ENCODE measurements around the gene SLC7A14. TPM values are rescaled to one million over a fixed set of nuclear protein-coding genes. Genes with fewer than 3 reads are reported as not detected.

SLC7A14 gene
- total RNA-seq, 1 experiment from 2014 or later, result not detected

DNA sequence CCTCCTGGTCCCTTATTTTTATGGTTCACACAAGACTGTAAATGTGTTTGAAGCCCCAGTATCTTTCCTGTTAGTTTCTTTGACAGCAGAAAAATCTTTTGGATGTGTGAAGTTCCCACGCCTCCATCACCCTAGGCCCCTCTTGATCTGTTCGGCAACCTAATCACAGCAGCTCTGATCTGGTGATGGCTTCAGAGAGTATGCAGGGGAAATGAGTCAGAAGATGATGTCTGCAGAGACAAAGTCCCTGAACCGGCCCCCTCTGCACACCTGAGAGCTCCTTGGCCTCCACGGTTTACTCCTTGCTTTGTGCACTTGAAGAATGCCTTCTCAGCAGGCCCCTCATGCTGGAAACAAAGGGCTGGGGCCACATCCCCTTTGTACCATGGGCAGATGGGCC lies 103.7 kb downstream of the SLC7A14 start:
- CTCF ChIA-PET, result no interaction called here
- BruUV-seq (replicated peaks), result no TSS peak
- Histone ChIP-seq H3K9me3 (ENCODE audit: low read depth, low read length, poor library complexity, severe bottlenecking) (no peaks in the 10 kb centered on the region), H3K4me3 (ENCODE audit: low read depth, low read length, poor library complexity, severe bottlenecking) (no peak overlapping the region), H3K27ac (ENCODE audit: low read depth, low read length, poor library complexity, severe bottlenecking) (no peak overlapping the region), H3K4me1 (ENCODE audit: insufficient read depth, low read length, poor library complexity, severe bottlenecking) (no peaks in the 10 kb centered on the region), H3K36me3 (ENCODE audit: insufficient read depth, low read length, poor library complexity, severe bottlenecking) (no peaks in the 10 kb centered on the region), H3K27me3 (replicated peaks; ENCODE audit: insufficient read depth, low read depth, low read length, poor library complexity) (no peaks in the 10 kb centered on the region)
- intact Hi-C loops (cut with micrococcal nuclease; ENCODE audit: unreplicated experiment), result no loop called here
- no peak for DNase-seq (ENCODE audit: low spot score)
- POLR2A ChIA-PET (ENCODE audit: low non-redundant PET), result no interaction called here
- TF ChIP-seq EZH2 (IDR thresholded peaks at IDR 0.05; ENCODE audit: borderline replicate concordance, low read depth, low read length, poor library complexity, severe bottlenecking), result no peak
- TF ChIP-seq, protein P1, sequence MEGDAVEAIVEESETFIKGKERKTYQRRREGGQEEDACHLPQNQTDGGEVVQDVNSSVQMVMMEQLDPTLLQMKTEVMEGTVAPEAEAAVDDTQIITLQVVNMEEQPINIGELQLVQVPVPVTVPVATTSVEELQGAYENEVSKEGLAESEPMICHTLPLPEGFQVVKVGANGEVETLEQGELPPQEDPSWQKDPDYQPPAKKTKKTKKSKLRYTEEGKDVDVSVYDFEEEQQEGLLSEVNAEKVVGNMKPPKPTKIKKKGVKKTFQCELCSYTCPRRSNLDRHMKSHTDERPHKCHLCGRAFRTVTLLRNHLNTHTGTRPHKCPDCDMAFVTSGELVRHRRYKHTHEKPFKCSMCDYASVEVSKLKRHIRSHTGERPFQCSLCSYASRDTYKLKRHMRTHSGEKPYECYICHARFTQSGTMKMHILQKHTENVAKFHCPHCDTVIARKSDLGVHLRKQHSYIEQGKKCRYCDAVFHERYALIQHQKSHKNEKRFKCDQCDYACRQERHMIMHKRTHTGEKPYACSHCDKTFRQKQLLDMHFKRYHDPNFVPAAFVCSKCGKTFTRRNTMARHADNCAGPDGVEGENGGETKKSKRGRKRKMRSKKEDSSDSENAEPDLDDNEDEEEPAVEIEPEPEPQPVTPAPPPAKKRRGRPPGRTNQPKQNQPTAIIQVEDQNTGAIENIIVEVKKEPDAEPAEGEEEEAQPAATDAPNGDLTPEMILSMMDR (conservative IDR thresholded peaks at IDR 0.05; ENCODE audit: low read depth, low read length), result no peak

GRCh38 chr3:170480111-170480510 lies 105.8 kb downstream of the SLC7A14 start:
- intact Hi-C loops (cut with micrococcal nuclease; ENCODE audit: unreplicated experiment), result no loop called here
- ChIA-PET POLR2A (ENCODE audit: low non-redundant PET) (no interaction called here), CTCF (no interaction called here)

DNA sequence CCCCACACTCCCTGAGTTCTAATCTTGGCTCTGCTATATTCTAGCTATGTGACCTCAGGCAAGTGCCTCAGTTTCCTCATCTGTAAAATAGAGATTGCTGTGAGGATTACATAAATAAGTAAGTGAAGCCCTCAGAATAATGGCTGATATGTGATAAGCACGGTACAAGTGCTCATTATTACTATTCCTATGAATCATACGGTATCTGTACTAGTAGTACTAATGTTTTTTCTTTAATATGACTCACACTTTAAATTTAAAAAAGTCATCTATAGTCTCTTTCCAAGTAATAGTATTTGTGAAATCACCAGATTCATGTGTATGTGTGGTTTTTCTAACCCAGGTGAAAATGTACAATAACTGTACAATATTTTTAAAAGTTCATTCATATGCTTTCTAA lies 108.5 kb downstream of the SLC7A14 start:
- H3K27me3 ChIP-seq (replicated peaks; ENCODE audit: insufficient read depth, low read depth, low read length, poor library complexity), result no peaks in the 10 kb centered on the region
- no peaks in the 10 kb centered on the region for H3K4me1 ChIP-seq (ENCODE audit: insufficient read depth, low read length, poor library complexity, severe bottlenecking)
- intact Hi-C loops (cut with micrococcal nuclease; ENCODE audit: unreplicated experiment), result no loop called here
- no TSS peak for BruUV-seq (replicated peaks)
- no peak overlapping the region for H3K27ac ChIP-seq (ENCODE audit: low read depth, low read length, poor library complexity, severe bottlenecking)
- H3K4me3 ChIP-seq (ENCODE audit: low read depth, low read length, poor library complexity, severe bottlenecking), result no peak overlapping the region
- no peak for DNase-seq (ENCODE audit: low spot score)
- no peaks in the 10 kb centered on the region for H3K9me3 ChIP-seq (ENCODE audit: low read depth, low read length, poor library complexity, severe bottlenecking)
- no peak for TF ChIP-seq EZH2 (IDR thresholded peaks at IDR 0.05; ENCODE audit: borderline replicate concordance, low read depth, low read length, poor library complexity, severe bottlenecking)
- TF ChIP-seq, protein P1 (conservative IDR thresholded peaks at IDR 0.05; ENCODE audit: low read depth, low read length), result no peak
- ChIA-PET POLR2A (ENCODE audit: low non-redundant PET) (no interaction called here), CTCF (no interaction called here)
- no peaks in the 10 kb centered on the region for H3K36me3 ChIP-seq (ENCODE audit: insufficient read depth, low read length, poor library complexity, severe bottlenecking)

More at GRCh38 chr3:170480111-170480510, 105.8 kb downstream of the SLC7A14 start:
- no peaks in the 10 kb centered on the region for H3K27me3 ChIP-seq (replicated peaks; ENCODE audit: insufficient read depth, low read depth, low read length, poor library complexity)
- DNase-seq (ENCODE audit: low spot score), result no peak
- no peak overlapping the region for H3K27ac ChIP-seq (ENCODE audit: low read depth, low read length, poor library complexity, severe bottlenecking)
- H3K4me3 ChIP-seq (ENCODE audit: low read depth, low read length, poor library complexity, severe bottlenecking), result no peak overlapping the region
- TF ChIP-seq, protein P1 (conservative IDR thresholded peaks at IDR 0.05; ENCODE audit: low read depth, low read length), result no peak
- no peak for TF ChIP-seq EZH2 (IDR thresholded peaks at IDR 0.05; ENCODE audit: borderline replicate concordance, low read depth, low read length, poor library complexity, severe bottlenecking)
- H3K4me1 ChIP-seq (ENCODE audit: insufficient read depth, low read length, poor library complexity, severe bottlenecking), result no peaks in the 10 kb centered on the region
- no TSS peak for BruUV-seq (replicated peaks)
- no peaks in the 10 kb centered on the region for H3K36me3 ChIP-seq (ENCODE audit: insufficient read depth, low read length, poor library complexity, severe bottlenecking)
- no peaks in the 10 kb centered on the region for H3K9me3 ChIP-seq (ENCODE audit: low read depth, low read length, poor library complexity, severe bottlenecking)

Measured in A673 (cell line).